ENCODE measurements around the gene PRSS22.

DNA sequence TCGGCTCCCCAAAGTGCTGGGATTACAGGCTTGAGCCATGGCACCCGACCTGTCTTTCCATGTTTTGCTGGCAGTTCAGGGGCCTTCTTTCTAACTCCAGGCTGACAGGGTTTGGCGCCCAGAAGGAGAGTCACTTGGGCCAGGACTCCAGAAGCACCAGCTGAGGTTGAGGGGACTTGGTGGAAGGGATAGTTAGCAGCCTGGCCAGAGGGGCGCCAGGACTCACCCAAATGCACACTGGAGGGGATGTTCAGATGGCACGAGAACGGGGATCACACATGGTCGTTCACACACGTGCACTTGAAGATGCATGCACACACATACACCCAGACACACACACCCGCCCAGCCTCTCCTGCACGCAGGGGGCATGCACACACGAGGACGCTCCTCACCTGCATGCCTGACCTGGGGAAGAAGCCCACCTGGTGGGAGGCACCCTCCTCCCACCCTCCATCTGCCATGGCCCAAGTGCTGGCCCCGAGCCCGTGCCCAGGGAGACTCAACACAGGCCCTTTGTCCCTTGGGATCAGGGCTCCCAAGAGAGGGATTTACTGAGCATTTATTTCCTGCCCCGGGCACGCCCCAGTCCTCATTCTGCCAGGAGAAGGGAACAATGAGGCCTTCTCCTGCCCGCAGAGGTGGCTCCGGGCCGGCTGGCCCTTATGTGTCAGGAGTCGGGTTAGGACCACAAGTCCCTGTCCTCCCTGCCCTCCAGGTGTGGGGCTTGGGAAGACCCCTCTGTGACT lies 43.2 kb downstream of the PRSS22 start:
- TF ChIP-seq SUZ12 (IDR thresholded peaks at IDR 0.05) (no peak), FOXM1 (IDR thresholded peaks at IDR 0.05; ENCODE audit: borderline replicate concordance) (no peak), FOXK2 (IDR thresholded peaks at IDR 0.05) (no peak), PKNOX1 (IDR thresholded peaks at IDR 0.05) (no peak), FOXA1 (IDR thresholded peaks at IDR 0.05) (no peak), ARNT (IDR thresholded peaks at IDR 0.05) (no peak), TARDBP (IDR thresholded peaks at IDR 0.05) (no peak), CTBP1 (IDR thresholded peaks at IDR 0.05; ENCODE audit: borderline replicate concordance) (no peak), SP1 (IDR thresholded peaks at IDR 0.05) (no peak), ELF4 (IDR thresholded peaks at IDR 0.05) (no peak)

Measured in HEK293T (cell line).